Thymus (tissue), 14 donors: ENCODE results near the gene HLX. TPM values are rescaled to one million over a fixed set of nuclear protein-coding genes. Genes with fewer than 3 reads are reported as not detected.

ENCODE experiments used
- DNase-seq, 9 donors: peaks; one replicate each; pipeline ENCODE4 v3.0.0-alpha.2; 2013; ENCODE audit warnings: low spot score in 9 of 9, low read depth in 6 of 9, missing footprints in 1 of 9
- H3K27ac ChIP-seq, 2 donors: one replicate each; pipeline ENCODE4 v1.5.1; 2013; ENCODE audit warnings: control low read depth in 1 of 2, low read depth in 1 of 2, low read length in 1 of 2, mild to moderate bottlenecking in 1 of 2, moderate library complexity in 1 of 2
- H3K27me3 ChIP-seq, 2 donors: one replicate each; pipeline ENCODE4 v1.5.1; 2013; ENCODE audit warnings: low read length in 1 of 2; ENCODE audit not compliant: control insufficient read depth in 2 of 2, insufficient read depth in 1 of 2
- H3K36me3 ChIP-seq, 2 donors: one replicate each; pipeline ENCODE4 v1.5.1; 2013; ENCODE audit warnings: low read length in 1 of 2, mild to moderate bottlenecking in 1 of 2, moderate library complexity in 1 of 2; ENCODE audit not compliant: control insufficient read depth in 2 of 2, insufficient read depth in 2 of 2
- H3K4me1 ChIP-seq, 2 donors: one replicate each; pipeline ENCODE4 v1.5.1; 2013; ENCODE audit warnings: low read length in 2 of 2; ENCODE audit not compliant: control insufficient read depth in 2 of 2, insufficient read depth in 2 of 2
- H3K4me3 ChIP-seq, 2 donors: one replicate each; pipeline ENCODE4 v1.5.1; 2013; ENCODE audit warnings: low read length in 2 of 2, control low read depth in 1 of 2, mild to moderate bottlenecking in 1 of 2
- H3K9me3 ChIP-seq, 2 donors: one replicate each; pipeline ENCODE4 v1.5.1; 2013; ENCODE audit warnings: low read length in 1 of 2, mild to moderate bottlenecking in 1 of 2; ENCODE audit not compliant: control insufficient read depth in 2 of 2, insufficient read depth in 1 of 2
- WGBS: extraction: QIAGEN DNeasy Blood & Tissue Kit; methylation state at CpG from one replicate; pipeline ENCODE4 v1.1.7; 2013; 5-methylcytosine and 5-hydroxymethylcytosine counted together
- long read RNA-seq, 10 donors: transcript quantifications; one replicate each; lab custom pipeline, GENCODE V29; 2026
- polyA plus RNA-seq: library from polyadenylated mRNA; stranded (reverse); fragments of 200-250 nt; gene quantifications from one replicate; pipeline ENCODE4 v1.2.3, GENCODE V29; 2013
- total RNA-seq: library from RNA; stranded (reverse); fragments of 120-200 nt; gene quantifications from one replicate; pipeline ENCODE4 v1.2.4, GENCODE V29; 2013
- donor health status: healthy.

The HLX gene
- total RNA-seq: 2.4 TPM
- 6.5 TPM for polyA plus RNA-seq
- long read RNA-seq, donor 1, full-length matches to known transcripts: 1 of 1 reads
- long read RNA-seq, donor 1, partial matches to known transcripts: 0 of 1 reads
- long read RNA-seq, donor 1, other reads (novel, unspliced or antisense): 0 of 1 reads
- long read RNA-seq, donor 2, full-length matches to known transcripts: 9 of 9 reads
- long read RNA-seq, donor 2, partial matches to known transcripts: 0 of 9 reads
- long read RNA-seq, donor 2, other reads (novel, unspliced or antisense): 0 of 9 reads
- long read RNA-seq, donor 3, full-length matches to known transcripts: 7 of 7 reads
- long read RNA-seq, donor 3, partial matches to known transcripts: 0 of 7 reads
- long read RNA-seq, donor 3, other reads (novel, unspliced or antisense): 0 of 7 reads
- long read RNA-seq, donor 4, full-length matches to known transcripts: 5 of 5 reads
- long read RNA-seq, donor 4, partial matches to known transcripts: 0 of 5 reads
- long read RNA-seq, donor 4, other reads (novel, unspliced or antisense): 0 of 5 reads
- long read RNA-seq, donor 5, full-length matches to known transcripts: 11 of 11 reads
- long read RNA-seq, donor 5, partial matches to known transcripts: 0 of 11 reads
- long read RNA-seq, donor 5, other reads (novel, unspliced or antisense): 0 of 11 reads
- long read RNA-seq, donor 6, full-length matches to known transcripts: 4 of 4 reads
- long read RNA-seq, donor 6, partial matches to known transcripts: 0 of 4 reads
- long read RNA-seq, donor 6, other reads (novel, unspliced or antisense): 0 of 4 reads
- long read RNA-seq, donor 7, full-length matches to known transcripts: 2 of 2 reads
- long read RNA-seq, donor 7, partial matches to known transcripts: 0 of 2 reads
- long read RNA-seq, donor 7, other reads (novel, unspliced or antisense): 0 of 2 reads
- long read RNA-seq, donor 8, full-length matches to known transcripts: 2 of 2 reads
- long read RNA-seq, donor 8, partial matches to known transcripts: 0 of 2 reads
- long read RNA-seq, donor 8, other reads (novel, unspliced or antisense): 0 of 2 reads
- long read RNA-seq, donor 9, full-length matches to known transcripts: 3 of 3 reads
- long read RNA-seq, donor 9, partial matches to known transcripts: 0 of 3 reads
- long read RNA-seq, donor 9, other reads (novel, unspliced or antisense): 0 of 3 reads
- long read RNA-seq, donor 10, full-length matches to known transcripts: 10 of 10 reads
- long read RNA-seq, donor 10, partial matches to known transcripts: 0 of 10 reads
- long read RNA-seq, donor 10, other reads (novel, unspliced or antisense): 0 of 10 reads

GRCh38 chr1:220879076-220879508, at the start of gene HLX:
Gene HLX (plus strand): TSS chr1:220879443. CDS start chr1:220879858, 415 bp downstream.
- Histone ChIP-seq H3K36me3 (no peaks in the 10 kb centered on the region), H3K4me1 (peaks cover 2 to 16% of the 10 kb centered on the region in 2 donors), H3K9me3 (peaks cover 0 to 4% of the 10 kb centered on the region in 2 donors), H3K27ac (peak within 1 kb of the TSS; percentile 68 to 72), H3K4me3 (peak within 1 kb of the TSS; percentile 34 to 46), H3K27me3 (peaks cover 64 to 97% of the 10 kb centered on the region in 2 donors)
- peak in 2 of 9 donors; percentile 23 to 50 for DNase-seq
- 2% methylated on average over 26 of the region's 26 CpGs for WGBS

- Histone ChIP-seq H3K4me1 (no peaks in the 10 kb centered on the region), H3K9me3 (no peaks in the 10 kb centered on the region), H3K4me3 (no peak overlapping the region), H3K27me3 (no peaks in the 10 kb centered on the region), H3K36me3 (no peaks in the 10 kb centered on the region), H3K27ac (no peak overlapping the region)
- WGBS: 89% methylated on average over 2 of the region's 2 CpGs
- no peak for DNase-seq
Measured at GRCh38 chr1:220833436-220833835, 45.8 kb upstream of the HLX start.

GRCh38 chr1:220834155-220834870, 44.9 kb upstream of the HLX start:
- H3K4me3 ChIP-seq: no peak overlapping the region
- 97% methylated on average over 4 of the region's 4 CpGs for WGBS
- no peaks in the 10 kb centered on the region for H3K4me1 ChIP-seq
- H3K9me3 ChIP-seq: no peaks in the 10 kb centered on the region
- H3K27me3 ChIP-seq: no peaks in the 10 kb centered on the region
- no peak for DNase-seq
- no peak overlapping the region for H3K27ac ChIP-seq
- no peaks in the 10 kb centered on the region for H3K36me3 ChIP-seq

GRCh38 chr1:220838578-220838977, 40.7 kb upstream of the HLX start:
- Histone ChIP-seq H3K27me3 (no peaks in the 10 kb centered on the region), H3K4me1 (no peaks in the 10 kb centered on the region), H3K4me3 (no peak overlapping the region), H3K27ac (no peak overlapping the region), H3K36me3 (no peaks in the 10 kb centered on the region), H3K9me3 (no peaks in the 10 kb centered on the region)
- 93% methylated on average over 5 of the region's 5 CpGs for WGBS
- DNase-seq: no peak

- WGBS: 92% methylated on average over 5 of the region's 5 CpGs
- no peaks in the 10 kb centered on the region for H3K4me1 ChIP-seq
Measured at GRCh38 chr1:220839474-220839873, 39.8 kb upstream of the HLX start.

GRCh38 chr1:220841293-220841692, 38.0 kb upstream of the HLX start:
- Histone ChIP-seq H3K4me1 (no peaks in the 10 kb centered on the region), H3K4me3 (no peak overlapping the region), H3K36me3 (no peaks in the 10 kb centered on the region), H3K27me3 (no peaks in the 10 kb centered on the region), H3K27ac (no peak overlapping the region), H3K9me3 (no peaks in the 10 kb centered on the region)
- no peak for DNase-seq

More at GRCh38 chr1:220839474-220839873, 39.8 kb upstream of the HLX start:
- Histone ChIP-seq H3K4me3 (no peak overlapping the region), H3K9me3 (no peaks in the 10 kb centered on the region), H3K36me3 (no peaks in the 10 kb centered on the region), H3K27me3 (no peaks in the 10 kb centered on the region), H3K27ac (no peak overlapping the region)
- no peak for DNase-seq

- DNase-seq: no peak
- no peak overlapping the region for H3K27ac ChIP-seq
- H3K4me1 ChIP-seq: no peaks in the 10 kb centered on the region
- WGBS: 90% methylated on average over 6 of the region's 6 CpGs
- no peaks in the 10 kb centered on the region for H3K36me3 ChIP-seq
- no peaks in the 10 kb centered on the region for H3K27me3 ChIP-seq
- no peak overlapping the region for H3K4me3 ChIP-seq
- H3K9me3 ChIP-seq: no peaks in the 10 kb centered on the region
Measured at GRCh38 chr1:220843481-220844011, 35.7 kb upstream of the HLX start.

- 98% methylated on average over 2 of the region's 2 CpGs for WGBS
- DNase-seq: no peak
- H3K36me3 ChIP-seq: no peaks in the 10 kb centered on the region
- no peaks in the 10 kb centered on the region for H3K9me3 ChIP-seq
- H3K4me3 ChIP-seq: no peak overlapping the region
- no peaks in the 10 kb centered on the region for H3K27me3 ChIP-seq
- H3K27ac ChIP-seq: no peak overlapping the region
- no peaks in the 10 kb centered on the region for H3K4me1 ChIP-seq
Measured at GRCh38 chr1:220852408-220852807, 26.8 kb upstream of the HLX start.
